ENCODE results near the gene SCFD1. TPM values are rescaled to one million over a fixed set of nuclear protein-coding genes. Genes with fewer than 3 reads are reported as not detected.

Gene SCFD1
- total RNA-seq, 1 donor from 2014 or later, result 34.8 TPM

DNA sequence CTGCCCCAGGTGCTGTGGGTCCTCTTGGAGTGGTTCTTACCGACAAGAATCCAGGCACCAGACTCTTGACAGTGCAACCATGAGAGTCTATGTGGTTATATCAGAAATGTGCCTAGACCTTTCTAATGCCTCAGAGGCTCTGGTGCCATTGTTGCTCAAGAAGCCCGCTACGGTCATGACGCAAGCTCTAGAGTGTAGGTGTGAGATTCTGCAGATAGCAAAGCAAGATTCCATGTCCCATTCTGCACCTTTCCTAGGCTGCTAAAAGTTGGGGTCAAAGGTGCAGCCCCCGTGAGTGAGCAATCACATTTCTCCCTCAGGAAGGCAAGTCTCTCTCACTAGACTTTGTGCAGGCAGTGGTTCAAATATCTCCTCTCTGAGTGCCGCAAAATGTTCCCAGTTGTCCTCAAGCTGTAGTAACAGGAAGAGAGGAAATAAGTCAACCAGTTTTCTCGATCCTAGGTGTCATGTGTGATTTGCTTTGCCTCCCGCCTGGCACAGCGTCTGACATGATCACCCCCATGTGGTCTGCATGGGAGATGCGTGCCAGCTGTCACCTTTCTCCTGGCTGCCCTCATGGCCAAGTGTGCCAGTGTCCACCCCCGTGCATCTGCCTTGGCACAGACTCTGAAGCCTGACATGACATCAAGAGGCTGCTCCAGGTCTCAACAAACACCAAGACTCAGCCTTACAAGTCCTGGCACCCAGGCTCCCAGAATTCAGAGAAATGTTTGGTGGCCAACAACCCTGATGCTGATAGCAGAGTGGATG lies 129.7 kb downstream of the SCFD1 start:
- H3K27me3 ChIP-seq (ENCODE audit: low read depth), result peaks cover 4% of the 10 kb centered on the region
- TF ChIP-seq, protein P1, sequence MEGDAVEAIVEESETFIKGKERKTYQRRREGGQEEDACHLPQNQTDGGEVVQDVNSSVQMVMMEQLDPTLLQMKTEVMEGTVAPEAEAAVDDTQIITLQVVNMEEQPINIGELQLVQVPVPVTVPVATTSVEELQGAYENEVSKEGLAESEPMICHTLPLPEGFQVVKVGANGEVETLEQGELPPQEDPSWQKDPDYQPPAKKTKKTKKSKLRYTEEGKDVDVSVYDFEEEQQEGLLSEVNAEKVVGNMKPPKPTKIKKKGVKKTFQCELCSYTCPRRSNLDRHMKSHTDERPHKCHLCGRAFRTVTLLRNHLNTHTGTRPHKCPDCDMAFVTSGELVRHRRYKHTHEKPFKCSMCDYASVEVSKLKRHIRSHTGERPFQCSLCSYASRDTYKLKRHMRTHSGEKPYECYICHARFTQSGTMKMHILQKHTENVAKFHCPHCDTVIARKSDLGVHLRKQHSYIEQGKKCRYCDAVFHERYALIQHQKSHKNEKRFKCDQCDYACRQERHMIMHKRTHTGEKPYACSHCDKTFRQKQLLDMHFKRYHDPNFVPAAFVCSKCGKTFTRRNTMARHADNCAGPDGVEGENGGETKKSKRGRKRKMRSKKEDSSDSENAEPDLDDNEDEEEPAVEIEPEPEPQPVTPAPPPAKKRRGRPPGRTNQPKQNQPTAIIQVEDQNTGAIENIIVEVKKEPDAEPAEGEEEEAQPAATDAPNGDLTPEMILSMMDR (IDR thresholded peaks at IDR 0.05; ENCODE audit: borderline replicate concordance), result peak; percentile 13
- H3K36me3 ChIP-seq, result no peaks in the 10 kb centered on the region
- no peaks in the 10 kb centered on the region for H3K4me1 ChIP-seq
- no peaks in the 10 kb centered on the region for H3K9me3 ChIP-seq (replicated peaks)
- intact Hi-C loops (cut with micrococcal nuclease), result no loop called here
- no peak for DNase-seq
- H3K4me3 ChIP-seq, result no peak overlapping the region
- no peak overlapping the region for H3K27ac ChIP-seq (replicated peaks)

DNA sequence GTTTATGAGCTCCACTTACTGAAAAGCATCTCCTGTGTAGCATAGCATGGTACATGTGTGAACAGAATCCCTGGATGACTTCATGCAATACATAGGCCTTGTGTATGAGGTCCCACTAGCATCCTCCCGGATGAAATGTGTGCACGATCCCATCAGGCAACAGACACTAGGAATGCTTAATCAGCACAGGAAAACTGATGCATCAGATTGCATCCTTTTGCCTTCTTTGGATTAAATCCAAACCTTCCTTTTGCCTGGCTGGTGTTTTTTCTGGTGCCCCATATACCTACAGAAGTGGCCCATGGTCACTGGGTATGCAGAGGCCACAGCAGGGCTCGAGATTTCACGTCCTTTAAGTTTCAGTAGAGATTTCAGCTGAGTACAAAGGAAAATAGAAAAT lies 131.3 kb downstream of the SCFD1 start:
- intact Hi-C loops (cut with micrococcal nuclease), result no loop called here
- TF ChIP-seq, protein P1 (IDR thresholded peaks at IDR 0.05; ENCODE audit: borderline replicate concordance), result no peak
- Histone ChIP-seq H3K27ac (replicated peaks) (no peak overlapping the region), H3K36me3 (no peaks in the 10 kb centered on the region), H3K27me3 (ENCODE audit: low read depth) (peaks cover 4% of the 10 kb centered on the region), H3K4me3 (no peak overlapping the region), H3K4me1 (no peaks in the 10 kb centered on the region), H3K9me3 (replicated peaks) (no peaks in the 10 kb centered on the region)
- no peak for DNase-seq

DNA sequence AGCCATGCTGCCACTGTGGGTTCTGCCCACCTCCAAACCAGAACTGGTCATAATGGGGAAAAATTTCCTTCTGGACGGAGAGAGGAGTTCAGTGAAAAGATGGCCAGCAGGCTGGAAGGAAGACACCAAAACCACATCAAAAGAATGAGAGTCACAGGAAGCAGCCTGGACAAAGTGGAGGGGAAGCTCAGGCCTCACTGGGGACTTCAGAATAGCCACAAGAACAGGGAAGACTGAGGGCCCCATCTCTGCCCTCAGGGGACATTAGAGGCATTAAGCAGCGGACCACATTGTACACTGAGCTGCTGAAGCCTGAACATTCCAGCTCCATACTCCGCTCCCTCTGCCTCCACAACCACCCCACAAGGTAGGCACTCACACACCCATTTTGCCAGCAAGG lies 132.7 kb downstream of the SCFD1 start:
- TF ChIP-seq, protein P1 (IDR thresholded peaks at IDR 0.05; ENCODE audit: borderline replicate concordance), result no peak
- H3K36me3 ChIP-seq, result no peaks in the 10 kb centered on the region
- peaks cover 4% of the 10 kb centered on the region for H3K27me3 ChIP-seq (ENCODE audit: low read depth)
- no peak for DNase-seq
- H3K9me3 ChIP-seq (replicated peaks), result no peaks in the 10 kb centered on the region
- intact Hi-C loops (cut with micrococcal nuclease), result no loop called here
- no peak overlapping the region for H3K27ac ChIP-seq (replicated peaks)
- no peaks in the 10 kb centered on the region for H3K4me1 ChIP-seq
- H3K4me3 ChIP-seq, result no peak overlapping the region

DNA sequence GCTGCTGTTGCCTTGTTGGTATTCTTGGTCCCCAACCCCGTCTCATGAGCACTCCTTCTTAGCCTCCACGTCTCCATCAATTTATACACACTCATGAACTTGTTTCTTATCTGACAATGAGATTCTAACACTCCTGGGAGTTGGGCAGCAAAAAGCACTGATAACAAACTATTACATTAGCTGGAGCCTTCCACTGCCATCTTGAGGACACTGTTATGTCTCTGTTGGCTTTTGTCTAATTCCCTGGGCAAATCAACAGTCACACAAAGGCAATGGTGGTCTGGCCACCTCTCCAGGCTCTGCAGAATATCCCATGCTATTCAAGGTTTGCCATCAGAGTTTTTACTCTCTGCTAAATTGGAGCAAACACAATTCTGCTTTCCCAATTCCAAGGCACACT lies 134.5 kb downstream of the SCFD1 start:
- Histone ChIP-seq H3K4me3 (no peak overlapping the region), H3K36me3 (no peaks in the 10 kb centered on the region), H3K9me3 (replicated peaks) (peaks cover under 1% of the 10 kb centered on the region), H3K27ac (replicated peaks) (no peak overlapping the region), H3K4me1 (no peaks in the 10 kb centered on the region), H3K27me3 (ENCODE audit: low read depth) (no peaks in the 10 kb centered on the region)
- no peak for DNase-seq
- intact Hi-C loops (cut with micrococcal nuclease), result no loop called here
- TF ChIP-seq, protein P1 (IDR thresholded peaks at IDR 0.05; ENCODE audit: borderline replicate concordance), result no peak

DNA sequence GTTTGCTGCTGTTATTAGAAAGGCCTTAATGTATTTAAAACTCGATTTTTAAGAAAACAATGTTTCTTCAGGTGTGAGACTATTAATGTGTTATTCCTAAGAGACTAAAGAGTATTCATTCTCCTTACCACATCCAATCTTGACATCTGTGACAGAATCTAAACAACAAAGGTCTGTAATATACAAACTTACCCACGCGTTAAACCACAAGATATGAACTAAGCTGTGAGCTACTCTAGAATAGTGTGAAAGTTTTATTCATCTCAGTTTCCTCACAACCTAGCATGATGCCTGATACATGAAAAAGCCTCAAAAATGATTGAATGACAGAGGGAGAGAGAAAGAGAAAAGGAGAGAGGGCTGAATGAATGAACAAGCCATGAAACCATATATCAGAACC lies 135.0 kb downstream of the SCFD1 start:
- intact Hi-C loops (cut with micrococcal nuclease), result no loop called here
- Histone ChIP-seq H3K36me3 (no peaks in the 10 kb centered on the region), H3K4me3 (no peak overlapping the region), H3K27me3 (ENCODE audit: low read depth) (no peaks in the 10 kb centered on the region), H3K9me3 (replicated peaks) (peaks cover 5% of the 10 kb centered on the region), H3K4me1 (no peaks in the 10 kb centered on the region), H3K27ac (replicated peaks) (no peak overlapping the region)
- DNase-seq, result no peak
- TF ChIP-seq, protein P1 (IDR thresholded peaks at IDR 0.05; ENCODE audit: borderline replicate concordance), result no peak
